Astrocyte (in vitro differentiated cells and primary cell): Measurements from ENCODE around the gene NUFIP2.

ENCODE experiments used
- CTCF ChIP-seq: IDR thresholded peaks from 2 replicates; pipeline ENCODE4 v1.5.1; 2011; ENCODE audit warnings: low read depth, mild to moderate bottlenecking, inconsistent platforms, low read length, moderate library complexity; ENCODE audit not compliant: insufficient read depth
- EZH2 ChIP-seq: IDR thresholded peaks from 2 replicates; pipeline ENCODE4 v1.6.1; 2012; ENCODE audit warnings: mild to moderate bottlenecking, low read length, inconsistent platforms; ENCODE audit not compliant: insufficient read depth

GRCh38 chr17:29292992-29293889, 707 bp downstream of the NUFIP2 start:
- no peak for TF ChIP-seq CTCF
- TF ChIP-seq EZH2 = no peak
